DMS 273 (cell line): Measurements from ENCODE around the gene PDSS1.

Experiments
- DNase-seq: peaks from one replicate; lab custom pipeline; 2025; ENCODE audit not compliant: unreplicated experiment; lab: John Stamatoyannopoulos, UW

The PDSS1 gene

GRCh38 chr10:26698909-26699308 lies 1.4 kb downstream of the PDSS1 start:
- no peak for DNase-seq

GRCh38 chr10:26699631-26700030 lies 2.1 kb downstream of the PDSS1 start:
- no peak for DNase-seq

GRCh38 chr10:26700884-26701630 lies 3.6 kb downstream of the PDSS1 start:
- no peak for DNase-seq

GRCh38 chr10:26703096-26703495 lies 5.6 kb downstream of the PDSS1 start:
- no peak for DNase-seq

GRCh38 chr10:26703974-26704373 lies 6.5 kb downstream of the PDSS1 start:
- DNase-seq: no peak

GRCh38 chr10:26706206-26706605 lies 8.7 kb downstream of the PDSS1 start:
- DNase-seq: no peak

GRCh38 chr10:26706936-26707335 lies 9.4 kb downstream of the PDSS1 start:
- no peak for DNase-seq

GRCh38 chr10:26711324-26711723 lies 13.8 kb downstream of the PDSS1 start:
- no peak for DNase-seq

GRCh38 chr10:26714415-26715136 lies 17.1 kb downstream of the PDSS1 start:
- no peak for DNase-seq

- DNase-seq: no peak
These were observed 17.6 kb downstream of the PDSS1 start for GRCh38 chr10:26715137-26715487.

GRCh38 chr10:26717476-26717875 lies 20.0 kb downstream of the PDSS1 start:
- DNase-seq: no peak

GRCh38 chr10:26721561-26721960 lies 24.1 kb downstream of the PDSS1 start:
- DNase-seq: no peak

GRCh38 chr10:26723016-26723415 lies 25.5 kb downstream of the PDSS1 start:
- no peak for DNase-seq

GRCh38 chr10:26725837-26726727 lies 28.6 kb downstream of the PDSS1 start:
- peak; percentile 61 for DNase-seq

GRCh38 chr10:26727005-26727404 lies 29.5 kb downstream of the PDSS1 start:
- DNase-seq: no peak

GRCh38 chr10:26728957-26729356 lies 31.5 kb downstream of the PDSS1 start:
- no peak for DNase-seq

GRCh38 chr10:26729395-26729794 lies 31.9 kb downstream of the PDSS1 start:
- DNase-seq: no peak

- no peak for DNase-seq
These were observed 33.1 kb downstream of the PDSS1 start for GRCh38 chr10:26730552-26730951.

GRCh38 chr10:26733750-26734568 lies 36.5 kb downstream of the PDSS1 start:
- no peak for DNase-seq

- no peak for DNase-seq
These were observed 37.9 kb downstream of the PDSS1 start for GRCh38 chr10:26735435-26735834.

- no peak for DNase-seq
These were observed 40.2 kb downstream of the PDSS1 start for GRCh38 chr10:26737730-26738129.
